Embryonic facial prominence (tissue), 1 donor: ENCODE data around the gene HRG.

ENCODE experiments used
- DNase-seq: peaks from one replicate; pipeline ENCODE4 v3.0.0-alpha.2; 2016; ENCODE audit errors: extremely low spot score

The HRG gene

DNA sequence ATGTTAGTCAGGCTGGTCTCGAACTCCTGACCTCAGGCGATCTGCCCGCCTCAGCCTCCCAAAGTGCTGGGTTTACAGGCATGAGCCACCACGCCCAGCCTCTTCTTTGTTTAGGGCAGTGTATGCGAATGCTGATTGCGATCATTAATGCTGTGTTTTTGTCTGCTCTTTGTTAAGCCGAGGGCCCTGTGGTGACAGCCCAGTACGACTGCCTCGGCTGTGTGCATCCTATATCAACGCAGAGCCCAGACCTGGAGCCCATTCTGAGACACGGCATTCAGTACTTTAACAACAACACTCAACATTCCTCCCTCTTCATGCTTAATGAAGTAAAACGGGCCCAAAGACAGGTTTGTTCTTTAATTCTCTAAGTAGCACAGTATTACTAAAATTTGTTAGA lies 59.1 kb downstream of the HRG start:
- no peak for DNase-seq
